RWPE2 (cell line): Measurements from ENCODE around the gene SPIRE1.

ENCODE experiments used
- ATAC-seq: fragments of 200-7000 bp; cut with Tn5 transposase; 3 replicates; pipeline ENCODE4 v1.9.1; 2021; ENCODE audit warnings: low read depth
- DNase-seq: peaks from one replicate; pipeline ENCODE4 v3.0.0-alpha.2; 2020; ENCODE audit warnings: low spot score
- H3K27ac ChIP-seq: fragments of 450-650 bp; 2 replicates; pipeline ENCODE4 v1.5.1; 2017; ENCODE audit warnings: mild to moderate bottlenecking; ENCODE audit not compliant: poor library complexity, severe bottlenecking
- H3K27me3 ChIP-seq: fragments of 250-450 bp; sonication (Bioruptor Pico); 2 replicates; pipeline ENCODE4 v1.5.1; 2021; ENCODE audit warnings: mild to moderate bottlenecking, moderate library complexity; ENCODE audit not compliant: insufficient read depth, poor library complexity, severe bottlenecking
- H3K36me3 ChIP-seq: fragments of 250-450 bp; sonication (Bioruptor Pico); 2 replicates; pipeline ENCODE4 v1.5.1; 2020; ENCODE audit warnings: low read depth, mild to moderate bottlenecking, moderate library complexity
- H3K4me1 ChIP-seq: fragments of 250-450 bp; sonication (Bioruptor Pico); 2 replicates; pipeline ENCODE4 v1.5.1; 2021; ENCODE audit warnings: mild to moderate bottlenecking, moderate library complexity; ENCODE audit not compliant: insufficient read depth, poor library complexity, severe bottlenecking
- H3K4me3 ChIP-seq: fragments of 250-450 bp; sonication (Bioruptor Pico); 2 replicates; pipeline ENCODE4 v1.5.1; 2021; ENCODE audit warnings: mild to moderate bottlenecking, moderate library complexity; ENCODE audit not compliant: severe bottlenecking
- H3K9me3 ChIP-seq: fragments of 250-450 bp; sonication (Bioruptor Pico); 2 replicates; pipeline ENCODE4 v1.5.1; 2021; ENCODE audit warnings: mild to moderate bottlenecking, moderate library complexity; ENCODE audit not compliant: severe bottlenecking
- TF ChIP-seq, protein P1 (sequence below): fragments of 450-650 bp; IDR thresholded peaks from one replicate; pipeline ENCODE4 v1.5.1; 2017; ENCODE audit warnings: mild to moderate bottlenecking, moderate library complexity; ENCODE audit not compliant: poor library complexity, severe bottlenecking

SPIRE1 gene

DNA sequence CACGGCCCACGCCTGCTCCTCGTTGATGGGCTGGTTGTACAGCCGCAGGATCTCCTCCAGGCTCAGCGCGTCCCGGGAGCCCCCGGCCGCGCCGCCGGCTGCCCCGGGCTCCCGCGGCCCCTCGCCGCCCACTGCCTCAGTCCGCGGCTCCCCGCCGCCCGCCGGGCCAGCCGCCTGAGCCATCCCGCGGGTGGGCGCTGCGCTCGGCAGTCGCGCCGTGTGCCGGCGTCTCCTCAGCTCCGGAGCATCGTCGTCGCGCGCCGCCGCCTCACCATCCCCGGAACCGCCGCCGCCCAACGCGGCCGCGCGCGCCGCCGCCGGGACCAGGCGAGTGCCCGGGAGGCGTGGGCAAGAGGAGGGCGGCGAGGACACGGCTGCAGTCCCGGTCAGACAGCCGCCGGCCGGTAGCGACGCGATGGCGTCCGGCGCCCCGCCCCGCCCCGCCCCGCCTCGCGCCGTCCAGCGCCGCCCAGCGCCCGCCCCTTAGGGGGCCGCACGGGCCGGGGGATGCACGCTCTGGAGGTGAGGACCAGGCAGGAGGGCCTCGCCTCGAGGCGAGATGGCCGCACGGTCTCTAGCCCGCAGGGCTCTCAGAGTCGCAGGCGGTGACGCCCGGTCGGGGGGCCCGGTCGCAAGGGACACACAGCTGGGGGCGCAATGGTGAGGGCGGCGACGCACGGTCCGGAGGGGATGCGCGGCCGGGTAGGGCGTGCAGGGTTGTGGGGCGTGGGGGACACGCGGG, at the start of gene SPIRE1:
TSS of gene SPIRE1 (minus strand) at position 424 of the 742 bp plus-strand sequence. CDS start at position 183, 241 bp downstream.
- DNase-seq (no peak), ATAC-seq (peak; percentile 77)
- peak within 1 kb of the TSS; percentile 72 for H3K27ac ChIP-seq

DNA sequence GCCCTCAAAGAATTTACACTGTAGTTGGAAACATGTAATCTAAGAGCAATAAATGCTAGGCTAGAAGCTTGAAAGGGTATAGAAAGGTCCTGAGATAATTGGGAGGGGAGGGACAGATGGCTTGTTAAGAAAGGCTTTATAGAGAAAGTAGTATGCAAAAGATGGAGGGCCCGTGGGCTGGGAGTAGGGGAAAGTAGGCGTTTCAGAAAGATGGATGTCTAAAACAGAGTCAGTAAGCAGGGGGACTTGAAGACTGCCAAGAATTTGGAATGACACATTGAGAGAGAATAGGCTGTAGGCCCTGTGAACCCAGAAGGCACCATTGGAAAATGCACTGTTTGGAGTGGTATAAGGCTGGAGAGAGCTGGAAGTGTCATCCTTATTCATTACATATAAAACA, 45.8 kb upstream of the SPIRE1 start:
- H3K36me3 ChIP-seq: peaks cover 47% of the 10 kb centered on the region
- ATAC-seq: peak; percentile 15; the same call in 2 of the 3 replicates
- peak overlapping the region; percentile 66 for H3K4me3 ChIP-seq
- H3K27me3 ChIP-seq: no peaks in the 10 kb centered on the region
- peaks cover 15% of the 10 kb centered on the region for H3K4me1 ChIP-seq
- H3K9me3 ChIP-seq: no peaks in the 10 kb centered on the region
- peak overlapping the region; percentile 62 for H3K27ac ChIP-seq
- TF ChIP-seq, protein P1, sequence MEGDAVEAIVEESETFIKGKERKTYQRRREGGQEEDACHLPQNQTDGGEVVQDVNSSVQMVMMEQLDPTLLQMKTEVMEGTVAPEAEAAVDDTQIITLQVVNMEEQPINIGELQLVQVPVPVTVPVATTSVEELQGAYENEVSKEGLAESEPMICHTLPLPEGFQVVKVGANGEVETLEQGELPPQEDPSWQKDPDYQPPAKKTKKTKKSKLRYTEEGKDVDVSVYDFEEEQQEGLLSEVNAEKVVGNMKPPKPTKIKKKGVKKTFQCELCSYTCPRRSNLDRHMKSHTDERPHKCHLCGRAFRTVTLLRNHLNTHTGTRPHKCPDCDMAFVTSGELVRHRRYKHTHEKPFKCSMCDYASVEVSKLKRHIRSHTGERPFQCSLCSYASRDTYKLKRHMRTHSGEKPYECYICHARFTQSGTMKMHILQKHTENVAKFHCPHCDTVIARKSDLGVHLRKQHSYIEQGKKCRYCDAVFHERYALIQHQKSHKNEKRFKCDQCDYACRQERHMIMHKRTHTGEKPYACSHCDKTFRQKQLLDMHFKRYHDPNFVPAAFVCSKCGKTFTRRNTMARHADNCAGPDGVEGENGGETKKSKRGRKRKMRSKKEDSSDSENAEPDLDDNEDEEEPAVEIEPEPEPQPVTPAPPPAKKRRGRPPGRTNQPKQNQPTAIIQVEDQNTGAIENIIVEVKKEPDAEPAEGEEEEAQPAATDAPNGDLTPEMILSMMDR: no peak
- DNase-seq: no peak

More for the DNA sequence above, at the start of gene SPIRE1:
- H3K4me1 ChIP-seq: peaks cover 12% of the 10 kb centered on the region
- H3K36me3 ChIP-seq: no peaks in the 10 kb centered on the region
- TF ChIP-seq, protein P1: no peak
- H3K4me3 ChIP-seq: peak within 1 kb of the TSS; percentile 100
- H3K9me3 ChIP-seq: no peaks in the 10 kb centered on the region
- no peaks in the 10 kb centered on the region for H3K27me3 ChIP-seq

DNA sequence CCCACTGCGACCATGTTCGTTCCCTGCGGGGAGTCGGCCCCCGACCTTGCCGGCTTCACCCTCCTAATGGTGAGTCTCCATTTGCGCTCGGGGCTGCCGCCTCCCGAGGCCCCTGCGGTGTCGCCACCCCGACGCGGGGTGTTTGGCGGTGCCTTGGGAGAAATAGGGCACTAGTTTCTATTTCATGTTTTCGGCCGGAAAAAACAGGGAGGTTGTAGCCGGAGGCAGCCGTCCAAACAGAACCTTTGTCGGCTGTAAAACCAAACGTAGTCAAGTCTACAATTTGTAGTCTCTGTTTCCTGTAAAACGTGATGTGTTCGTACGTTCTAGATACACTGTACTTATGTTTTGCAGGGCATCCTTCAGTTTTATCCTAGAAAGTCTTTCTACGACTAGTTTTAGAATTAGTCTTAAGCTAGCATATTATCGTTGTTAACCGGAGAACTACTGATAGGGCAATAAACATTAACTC, 45.2 kb upstream of the SPIRE1 start:
- Histone ChIP-seq H3K9me3 (no peaks in the 10 kb centered on the region), H3K27me3 (no peaks in the 10 kb centered on the region), H3K4me3 (peak overlapping the region; percentile 66), H3K36me3 (peaks cover 50% of the 10 kb centered on the region), H3K27ac (peak overlapping the region; percentile 62), H3K4me1 (peaks cover 20% of the 10 kb centered on the region)
- peak; percentile 30 for ATAC-seq
- DNase-seq: no peak
- TF ChIP-seq, protein P1: no peak

DNA sequence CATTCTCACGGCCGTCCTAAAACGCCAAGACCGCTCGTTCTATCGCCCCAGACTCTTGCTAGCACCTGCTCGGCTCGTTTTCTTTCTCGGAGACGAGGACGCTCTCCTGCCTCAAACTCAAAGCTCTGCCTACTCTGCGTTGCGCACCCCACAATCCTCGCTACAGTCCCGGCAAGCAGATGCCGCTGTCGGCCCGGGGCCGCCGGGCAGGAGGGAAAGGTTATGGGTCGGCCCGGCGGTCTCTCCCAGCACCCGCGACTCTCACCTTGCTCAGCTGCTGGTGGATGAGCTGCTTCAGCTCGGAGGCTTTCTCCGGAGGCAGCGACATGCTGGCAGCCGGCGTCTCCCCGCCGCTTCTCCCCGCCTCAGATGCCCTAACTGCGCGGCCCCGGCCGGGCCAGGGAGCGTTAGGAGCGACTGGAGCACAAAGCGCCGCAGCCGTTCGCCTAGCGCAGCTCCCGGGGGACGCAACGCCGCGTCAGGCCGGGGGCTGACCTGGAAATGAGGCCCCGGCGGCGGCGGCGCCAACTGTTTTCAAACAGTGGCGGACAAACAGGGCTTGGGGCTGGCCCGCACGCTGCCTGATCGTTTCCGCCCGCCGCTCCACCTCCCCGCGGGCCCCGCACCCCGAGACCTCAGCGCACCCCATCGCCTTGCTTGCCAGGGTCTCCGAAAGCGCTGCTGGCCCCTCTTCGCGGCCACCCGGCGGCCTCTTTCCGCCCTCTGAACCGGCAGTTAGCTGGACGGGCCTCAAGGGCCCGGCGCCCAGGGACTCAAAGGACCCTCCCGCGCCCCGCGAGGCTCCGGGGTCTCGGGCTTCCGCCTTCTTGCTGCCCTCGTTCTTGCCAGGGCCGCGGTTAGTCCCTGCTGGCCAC, 44.6 kb upstream of the SPIRE1 start, which contains the start of the genes CEP76 and PSMG2:
TSS of gene CEP76 (minus strand) at position 503 of the 875 bp plus-strand sequence. CDS start at position 328, 175 bp downstream.
TSS of gene PSMG2 (plus strand) at position 822 of the 875 bp plus-strand sequence. CDS start 66 bp downstream, outside the sequence.
- DNase-seq (peak; percentile 87), ATAC-seq (peak; percentile 83)
- Histone ChIP-seq H3K9me3 (no peaks in the 10 kb centered on the region), H3K27me3 (no peaks in the 10 kb centered on the region), H3K4me3 (peak within 1 kb of the TSS; percentile 66), H3K27ac (peak within 1 kb of the TSS; percentile 62), H3K4me1 (peaks cover 25% of the 10 kb centered on the region), H3K36me3 (peaks cover 50% of the 10 kb centered on the region)
- TF ChIP-seq, protein P1: no peak
